BE2C (cell line): ENCODE results near the gene SREBF2.

Source experiments
- DNase-seq: peaks from one replicate; pipeline ENCODE4 v3.0.0-alpha.2; 2020
- H3K27me3 ChIP-seq: fragments of 250-450 bp; sonication (Bioruptor Pico); 2 replicates; pipeline ENCODE4 v1.5.1; 2020; ENCODE audit warnings: mild to moderate bottlenecking
- H3K36me3 ChIP-seq: fragments of 250-450 bp; sonication (Bioruptor Pico); 2 replicates; pipeline ENCODE4 v1.5.1; 2020; ENCODE audit warnings: mild to moderate bottlenecking
- H3K4me1 ChIP-seq: fragments of 250-450 bp; sonication (Bioruptor Pico); 2 replicates; pipeline ENCODE4 v1.5.1; 2020
- H3K4me3 ChIP-seq: 2 replicates; pipeline ENCODE4 v1.5.1; 2011; ENCODE audit warnings: low read depth, low read length
- H3K9me3 ChIP-seq: fragments of 250-450 bp; sonication (Bioruptor Pico); 2 replicates; pipeline ENCODE4 v1.5.1; 2020
- TF ChIP-seq, protein P1 (sequence below): IDR thresholded peaks from 2 replicates; pipeline ENCODE4 v1.5.1; 2012; ENCODE audit warnings: mild to moderate bottlenecking, low read depth, low read length

The SREBF2 gene

DNA sequence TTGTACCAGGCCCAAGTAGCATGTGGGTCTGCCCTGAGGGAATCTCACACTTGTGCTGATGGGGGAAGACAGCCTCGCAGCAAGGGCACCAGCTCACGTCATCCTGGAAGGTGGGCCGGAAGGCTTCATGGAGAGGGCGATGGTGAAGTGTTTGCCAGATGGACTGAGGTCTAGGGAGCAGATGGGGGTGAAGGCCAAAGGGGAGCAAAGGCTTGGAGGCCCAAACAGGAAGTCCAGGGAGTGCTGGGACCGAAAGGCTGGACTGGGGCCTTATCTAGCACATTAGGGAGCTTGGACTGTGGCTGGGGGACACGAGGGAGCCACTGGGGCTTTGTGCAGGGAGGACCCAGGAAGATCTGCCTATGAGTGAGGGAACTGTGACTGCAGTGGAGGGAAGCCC is 94.9 kb downstream of the SREBF2 start:
- DNase-seq = no peak
- TF ChIP-seq, protein P1, sequence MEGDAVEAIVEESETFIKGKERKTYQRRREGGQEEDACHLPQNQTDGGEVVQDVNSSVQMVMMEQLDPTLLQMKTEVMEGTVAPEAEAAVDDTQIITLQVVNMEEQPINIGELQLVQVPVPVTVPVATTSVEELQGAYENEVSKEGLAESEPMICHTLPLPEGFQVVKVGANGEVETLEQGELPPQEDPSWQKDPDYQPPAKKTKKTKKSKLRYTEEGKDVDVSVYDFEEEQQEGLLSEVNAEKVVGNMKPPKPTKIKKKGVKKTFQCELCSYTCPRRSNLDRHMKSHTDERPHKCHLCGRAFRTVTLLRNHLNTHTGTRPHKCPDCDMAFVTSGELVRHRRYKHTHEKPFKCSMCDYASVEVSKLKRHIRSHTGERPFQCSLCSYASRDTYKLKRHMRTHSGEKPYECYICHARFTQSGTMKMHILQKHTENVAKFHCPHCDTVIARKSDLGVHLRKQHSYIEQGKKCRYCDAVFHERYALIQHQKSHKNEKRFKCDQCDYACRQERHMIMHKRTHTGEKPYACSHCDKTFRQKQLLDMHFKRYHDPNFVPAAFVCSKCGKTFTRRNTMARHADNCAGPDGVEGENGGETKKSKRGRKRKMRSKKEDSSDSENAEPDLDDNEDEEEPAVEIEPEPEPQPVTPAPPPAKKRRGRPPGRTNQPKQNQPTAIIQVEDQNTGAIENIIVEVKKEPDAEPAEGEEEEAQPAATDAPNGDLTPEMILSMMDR = no peak
- H3K4me3 ChIP-seq = no peak overlapping the region
- peaks cover 18% of the 10 kb centered on the region for H3K27me3 ChIP-seq
- H3K4me1 ChIP-seq = peaks cover 11% of the 10 kb centered on the region
- H3K36me3 ChIP-seq = 0 out of 2 replicates have a peak, but pooled peaks cover 2% of the 10 kb centered on the region
- H3K9me3 ChIP-seq = no peaks in the 10 kb centered on the region

DNA sequence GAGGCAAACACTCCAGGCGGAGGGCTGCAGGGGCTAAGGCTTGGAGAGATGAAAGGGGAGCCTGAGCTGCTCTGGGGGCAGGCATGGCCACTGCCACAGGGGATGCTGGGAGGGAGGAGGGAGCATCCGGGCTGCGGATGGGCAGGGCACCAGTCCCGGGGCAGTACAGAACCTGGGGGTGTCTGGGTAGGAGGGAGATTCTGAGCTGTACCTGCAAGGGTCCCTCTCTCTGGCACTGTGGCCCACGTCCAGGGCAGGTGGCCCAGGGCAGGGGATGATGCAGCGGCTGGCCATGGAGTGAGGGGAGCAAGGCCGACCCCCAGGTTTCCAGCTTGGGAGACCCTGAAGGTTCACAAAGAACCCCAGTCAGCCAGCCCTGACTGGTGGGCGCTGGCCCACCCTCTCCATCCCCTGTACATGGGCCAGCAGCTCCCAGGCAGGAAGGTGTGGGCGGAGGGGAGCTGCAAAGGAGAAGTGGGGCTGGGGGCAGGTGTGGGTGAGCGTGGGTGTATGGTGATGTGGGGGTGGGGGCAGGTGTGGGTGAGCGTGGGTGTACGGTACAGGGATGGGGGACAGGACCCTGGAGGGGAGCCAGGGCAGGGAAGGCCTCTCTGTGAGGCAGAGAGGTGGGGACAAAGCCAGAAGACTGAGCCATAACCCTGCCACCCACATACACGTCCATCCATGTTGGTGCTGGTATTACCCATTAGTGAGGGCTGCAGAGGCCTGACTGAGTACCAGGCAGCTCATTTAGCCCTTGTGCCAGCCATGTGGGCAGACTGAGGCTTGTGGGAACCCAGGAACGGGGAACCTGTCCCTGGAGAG is 95.9 kb downstream of the SREBF2 start:
- no peaks in the 10 kb centered on the region for H3K9me3 ChIP-seq
- no peak overlapping the region for H3K4me3 ChIP-seq
- peaks cover 11% of the 10 kb centered on the region for H3K4me1 ChIP-seq
- 0 out of 2 replicates have a peak, but pooled peaks cover 2% of the 10 kb centered on the region for H3K36me3 ChIP-seq
- peaks cover 18% of the 10 kb centered on the region for H3K27me3 ChIP-seq
- DNase-seq = no peak
- TF ChIP-seq, protein P1 = no peak

DNA sequence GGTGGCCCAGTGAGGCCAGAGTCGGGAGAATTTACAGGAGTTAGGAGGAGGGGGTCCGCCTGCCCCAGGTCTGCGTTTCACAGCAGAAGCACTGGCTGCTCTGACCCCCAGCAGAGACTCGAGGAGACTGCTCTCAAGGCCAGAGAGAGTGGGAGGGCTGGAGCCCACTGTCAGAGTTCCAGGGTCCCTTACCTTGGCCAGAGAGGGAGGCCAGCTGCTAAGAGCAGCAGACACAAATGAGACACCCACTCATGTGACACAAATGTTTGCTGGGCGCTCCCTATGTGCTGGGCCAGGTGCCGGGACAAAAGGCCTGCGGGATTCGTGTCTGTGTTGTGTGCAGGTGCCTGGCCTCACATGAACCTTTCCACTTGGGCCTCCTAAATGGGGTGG is 96.5 kb downstream of the SREBF2 start:
- Histone ChIP-seq H3K4me1 (peaks cover 11% of the 10 kb centered on the region), H3K36me3 (peaks cover 5% of the 10 kb centered on the region; the same call in 1 of the 2 replicates), H3K9me3 (no peaks in the 10 kb centered on the region), H3K4me3 (no peak overlapping the region), H3K27me3 (peaks cover 18% of the 10 kb centered on the region)
- peak; percentile 20 for DNase-seq
- TF ChIP-seq, protein P1 = no peak

DNA sequence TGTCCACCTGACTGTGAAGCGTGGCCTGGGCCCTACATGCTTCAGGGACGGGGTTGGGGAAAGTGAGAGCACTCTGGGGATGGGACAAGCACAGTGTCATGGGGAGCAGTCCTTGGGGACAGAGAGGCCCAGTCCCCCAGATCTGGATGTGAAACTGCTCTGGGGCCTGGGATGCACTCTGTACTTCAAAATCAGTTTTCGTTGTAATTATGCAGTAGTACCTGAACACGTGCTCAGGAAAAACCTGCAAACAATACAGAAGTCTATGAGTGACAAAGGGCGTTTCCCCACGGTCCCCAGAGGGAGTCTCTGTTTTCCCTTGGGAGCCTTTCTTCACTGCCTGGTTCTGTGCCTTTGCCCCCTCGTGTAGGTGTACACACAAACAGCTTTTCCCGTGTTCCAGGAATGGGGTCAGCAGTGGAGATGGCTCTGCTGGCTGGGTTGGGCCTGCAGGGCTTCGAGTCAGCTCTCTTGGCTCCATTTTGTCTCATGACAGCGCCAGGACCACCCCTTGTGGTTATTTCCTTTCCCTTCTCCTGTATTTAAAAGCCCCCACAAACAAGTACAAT is 98.9 kb downstream of the SREBF2 start:
- peak; percentile 17 for DNase-seq
- TF ChIP-seq, protein P1 = peak; percentile 11; the same call in 1 of the 2 replicates
- peaks cover 14% of the 10 kb centered on the region for H3K4me1 ChIP-seq

DNA sequence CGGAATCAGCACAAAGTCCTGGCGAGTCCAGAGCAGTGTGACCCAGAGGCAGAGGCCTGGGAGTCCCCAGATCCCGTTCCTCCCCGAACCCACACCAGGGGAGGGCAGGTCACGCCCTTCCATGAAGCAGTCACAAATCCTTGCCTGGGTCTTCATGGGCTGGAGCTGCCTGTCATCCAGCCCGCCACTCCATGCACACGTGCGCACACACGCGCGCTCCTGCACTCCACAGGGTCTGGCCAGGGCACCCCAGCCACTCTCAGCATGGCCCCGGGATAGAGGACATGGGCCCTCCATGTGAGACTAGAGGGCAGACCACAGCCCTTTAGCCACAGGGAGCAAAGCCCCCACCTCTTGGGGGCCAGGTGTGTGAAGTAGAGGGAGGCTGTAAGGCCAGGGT is 99.4 kb downstream of the SREBF2 start:
- peak; percentile 21 for DNase-seq
- TF ChIP-seq, protein P1 = no peak
- H3K9me3 ChIP-seq = no peaks in the 10 kb centered on the region
- peaks cover 14% of the 10 kb centered on the region for H3K4me1 ChIP-seq
- peaks cover 22% of the 10 kb centered on the region for H3K36me3 ChIP-seq
- no peaks in the 10 kb centered on the region for H3K27me3 ChIP-seq
- H3K4me3 ChIP-seq = no peak overlapping the region

More for the DNA sequence above, 98.9 kb downstream of the SREBF2 start:
- Histone ChIP-seq H3K27me3 (no peaks in the 10 kb centered on the region), H3K9me3 (no peaks in the 10 kb centered on the region), H3K36me3 (peaks cover 16% of the 10 kb centered on the region), H3K4me3 (no peak overlapping the region)
